IMR-90 (cell line): ENCODE results near the gene DBH. TPM values are rescaled to one million over a fixed set of nuclear protein-coding genes. Genes with fewer than 3 reads are reported as not detected.

Source experiments
- ATAC-seq: fragments of 200-7000 bp; cut with Tn5 transposase; 2 replicates; pipeline ENCODE4 v1.9.1; 2020; ENCODE audit warnings: low read depth, mild to moderate bottlenecking, moderate library complexity
- BruUV-seq: library from RNA; stranded (reverse); fragments of 400-500 nt; replicated peaks from 2 replicates; lab custom pipeline; 2021; lab: Mats Ljungman, UMichigan
- CTCF ChIA-PET: fragments of 300-600 bp; formaldehyde crosslinking; extraction: SDS; loops from one replicate; lab custom pipeline; 2021; ENCODE audit warnings: antibody characterized with exemption; lab: Yijun Ruan, JAX
- POLR2A ChIA-PET: fragments of 300-600 bp; sonication (Branson Sonifier 250); formaldehyde crosslinking; loops from one replicate; lab custom pipeline; 2022; ENCODE audit warnings: antibody characterized with exemption; ENCODE audit not compliant: unreplicated experiment; lab: Charles Lee
- DNase-seq: peaks from one replicate; pipeline ENCODE4 v3.0.0; 2013
- H2AFZ ChIP-seq: replicated peaks from 2 replicates; pipeline ENCODE3; 2013; ENCODE audit warnings: low read length, mild to moderate bottlenecking; ENCODE audit not compliant: poor library complexity
- H2AK5ac ChIP-seq: 2 replicates; pipeline ENCODE4 v1.6.1; 2013; ENCODE audit warnings: low read depth, low read length, inconsistent platforms
- H2AK9ac ChIP-seq: replicated peaks from 2 replicates; pipeline ENCODE3; 2013; ENCODE audit warnings: mild to moderate bottlenecking, low read depth, low read length, moderate library complexity; ENCODE audit not compliant: poor library complexity
- H2BK120ac ChIP-seq: 2 replicates; pipeline ENCODE4 v1.6.1; 2013; ENCODE audit warnings: low read depth, low read length, inconsistent platforms
- H2BK15ac ChIP-seq: 3 replicates; pipeline ENCODE4 v1.6.1; 2013; ENCODE audit warnings: low read depth, low read length, inconsistent platforms
- H2BK20ac ChIP-seq: 2 replicates; pipeline ENCODE4 v1.6.1; 2013; ENCODE audit warnings: low read depth, mild to moderate bottlenecking, inconsistent platforms, low read length, moderate library complexity
- H2BK5ac ChIP-seq: 2 replicates; pipeline ENCODE4 v1.6.1; 2013; ENCODE audit warnings: mild to moderate bottlenecking, low read depth, low read length, inconsistent platforms; ENCODE audit not compliant: poor library complexity, severe bottlenecking
- H3K14ac ChIP-seq: replicated peaks from 2 replicates; pipeline ENCODE4 v1.6.1; 2013; ENCODE audit warnings: low read depth, low read length, inconsistent platforms
- H3K18ac ChIP-seq: 2 replicates; pipeline ENCODE4 v1.6.1; 2013; ENCODE audit warnings: low read depth, low read length, control low read depth
- H3K23ac ChIP-seq: 2 replicates; pipeline ENCODE4 v1.6.1; 2013; ENCODE audit warnings: low read depth, low read length, inconsistent platforms
- H3K27ac ChIP-seq: 2 replicates; pipeline ENCODE4 v1.5.1; 2013; ENCODE audit warnings: mild to moderate bottlenecking, control low read depth, low read length; ENCODE audit not compliant: insufficient read depth
- H3K27me3 ChIP-seq: 2 replicates; pipeline ENCODE4 v1.6.1; 2013; ENCODE audit warnings: low read length; ENCODE audit not compliant: control insufficient read depth, insufficient read depth
- H3K36me3 ChIP-seq: 2 replicates; pipeline ENCODE4 v1.6.1; 2013; ENCODE audit warnings: low read length, mixed read lengths; ENCODE audit not compliant: control insufficient read depth, insufficient read depth
- H3K4ac ChIP-seq: 2 replicates; pipeline ENCODE4 v1.6.1; 2013; ENCODE audit warnings: low read depth, low read length, inconsistent platforms
- H3K4me1 ChIP-seq: 2 replicates; pipeline ENCODE4 v1.6.1; 2013; ENCODE audit warnings: low read length, mixed read lengths; ENCODE audit not compliant: control insufficient read depth, insufficient read depth
- H3K4me2 ChIP-seq: 2 replicates; pipeline ENCODE4 v1.6.1; 2013; ENCODE audit warnings: low read depth, mild to moderate bottlenecking, control low read depth, low read length, moderate library complexity
- H3K4me3 ChIP-seq: 2 replicates; pipeline ENCODE4 v1.5.1; 2013; ENCODE audit warnings: low read depth, mild to moderate bottlenecking, control low read depth, low read length, moderate library complexity; ENCODE audit not compliant: insufficient read depth
- H3K56ac ChIP-seq: 2 replicates; pipeline ENCODE4 v1.6.1; 2013; ENCODE audit warnings: low read length, inconsistent platforms; ENCODE audit not compliant: insufficient read depth; ENCODE audit errors: extremely low read depth
- H3K79me1 ChIP-seq, 2 experiments: 2 replicates each; pipeline ENCODE4 v1.6.1; 2013; ENCODE audit warnings: low read length in 2 of 2, inconsistent platforms in 1 of 2, low read depth in 1 of 2
- H3K9ac ChIP-seq: 2 replicates; pipeline ENCODE4 v1.6.1; 2013; ENCODE audit warnings: low read depth, low read length, control low read depth
- H3K9me1 ChIP-seq: 2 replicates; pipeline ENCODE4 v1.6.1; 2013; ENCODE audit warnings: low read length, inconsistent platforms; ENCODE audit not compliant: insufficient read depth
- H3K9me3 ChIP-seq: 2 replicates; pipeline ENCODE4 v1.6.1; 2013; ENCODE audit warnings: low read length; ENCODE audit not compliant: control insufficient read depth, insufficient read depth
- H4K20me1 ChIP-seq: 2 replicates; pipeline ENCODE4 v1.6.1; 2013; ENCODE audit warnings: low read length, inconsistent platforms; ENCODE audit not compliant: insufficient read depth
- H4K5ac ChIP-seq: 2 replicates; pipeline ENCODE4 v1.6.1; 2013; ENCODE audit warnings: mild to moderate bottlenecking, low read depth, low read length, control low read depth
- H4K8ac ChIP-seq, 2 experiments: 2 replicates each; pipeline ENCODE4 v1.6.1; 2013; ENCODE audit warnings: low read depth in 2 of 2, low read length in 2 of 2, control low read depth in 1 of 2, inconsistent platforms in 1 of 2
- H4K91ac ChIP-seq: 2 replicates; pipeline ENCODE4 v1.6.1; 2013; ENCODE audit warnings: low read depth, low read length, inconsistent platforms; ENCODE audit not compliant: insufficient read depth
- CEBPB ChIP-seq: IDR thresholded peaks from 2 replicates; pipeline ENCODE4 v1.6.1; 2012; ENCODE audit warnings: low read depth, low read length, improper control_type of control experiment
- CTCF ChIP-seq: conservative IDR thresholded peaks from 2 replicates; pipeline ENCODE4 v1.5.1; 2012; ENCODE audit warnings: mild to moderate bottlenecking, low read depth, low read length, improper control_type of control experiment
- MAZ ChIP-seq: IDR thresholded peaks from 2 replicates; pipeline ENCODE4 v1.6.1; 2012; ENCODE audit warnings: low read depth, mild to moderate bottlenecking, low read length, improper control_type of control experiment, moderate library complexity, borderline replicate concordance
- SMC3 ChIP-seq: fragments of 150-350 bp; IDR thresholded peaks from 2 replicates; pipeline ENCODE4 v1.6.1; 2016; ENCODE audit warnings: low read depth, mild to moderate bottlenecking, antibody characterized with exemption, low read length, moderate library complexity
- WGBS, 2 experiments: methylation state at CpG; one replicate each; pipeline versions ENCODE4 v1.1.5 to v1.1.7; 2013; ENCODE audit warnings: missing lambda C conversion rate in 2 of 2; ENCODE audit not compliant: insufficient read length in 1 of 2; ENCODE audit errors: extremely low coverage in 2 of 2; 5-methylcytosine and 5-hydroxymethylcytosine counted together
- dilution Hi-C: fragments of 300-500 bp; cut with HindIII; formaldehyde crosslinking; loops from one replicate; pipeline ENCODE4 v1.14.3; 2018; ENCODE audit warnings: low sequenced_read_pairs; ENCODE audit not compliant: unreplicated experiment
- in situ Hi-C: fragments of 300-500 bp; cut with MboI; formaldehyde crosslinking; loops from 3 replicates; pipeline ENCODE4 v1.14.3; 2019; ENCODE audit warnings: low sequenced_read_pairs, inconsistent platforms, mixed read lengths
- intact Hi-C: fragments of 100-400 bp; cut with micrococcal nuclease; formaldehyde crosslinking; loops from 2 replicates; pipeline ENCODE4 v1.10.0; 2022
- polyA plus RNA-seq, 3 experiments: library from polyadenylated mRNA; depleted of rRNA; stranded (reverse); fragments of >200 nt; gene quantifications; 2 replicates each; pipeline ENCODE4 v1.2.3, GENCODE V29; 2012; ENCODE audit warnings: low replicate concordance in 1 of 3
- total RNA-seq: library from RNA; depleted of rRNA; stranded (reverse); fragments of >200 nt; gene quantifications from 2 replicates; pipeline ENCODE4 v1.2.3, GENCODE V29; 2012

DBH gene
- total and polyA plus RNA-seq, 2 of the 4 experiments (the other 2 are of a cell fraction): not detected

GRCh38 chr9:133603135-133603927 is 32.8 kb upstream of the DBH start:
- no peak overlapping the region for H3K9ac ChIP-seq
- TF ChIP-seq MAZ (no peak), CEBPB (no peak), CTCF (no peak), SMC3 (no peak)
- no peak overlapping the region for H3K27ac ChIP-seq
- no peaks in the 10 kb centered on the region for H3K9me1 ChIP-seq
- H2AK9ac ChIP-seq: no peak overlapping the region
- ATAC-seq (no peak), DNase-seq (no peak)
- intact Hi-C loops: loop anchor here (10.0 kb wide), 1 partner anchor 121 kb away; no protein-coding TSS in a partner anchor
- H3K4me2 ChIP-seq: no peak overlapping the region
- in situ Hi-C loops: no loop called here
- WGBS, 2 experiments: 59% methylated on average over 2 of the region's 14 CpGs; no CpG with 5 or more reads in 1 of the 2 experiments
- H3K79me1 ChIP-seq: no peaks in the 10 kb centered on the region
- H3K9me3 ChIP-seq: peaks cover 4% of the 10 kb centered on the region; the same call in 1 of the 2 replicates
- POLR2A ChIA-PET: no interaction called here
- H3K14ac ChIP-seq: no peak overlapping the region
- H2BK15ac ChIP-seq: no peak overlapping the region
- H3K23ac ChIP-seq: no peak overlapping the region
- no peak overlapping the region for H3K4me3 ChIP-seq
- H2AFZ ChIP-seq: no peak overlapping the region
- no peak overlapping the region for H2BK120ac ChIP-seq
- H3K27me3 ChIP-seq: peaks cover 66% of the 10 kb centered on the region
- no peak overlapping the region for H4K91ac ChIP-seq
- no peak overlapping the region for H4K5ac ChIP-seq
- H2BK5ac ChIP-seq: no peak overlapping the region
- H2AK5ac ChIP-seq: no peak overlapping the region
- H4K8ac ChIP-seq: no peak overlapping the region
- H3K4me1 ChIP-seq: no peaks in the 10 kb centered on the region
- CTCF ChIA-PET: interaction anchor here (1.3 kb wide), 1 partner anchor 9 kb away, joined by 4 read pairs; no protein-coding TSS in a partner anchor
- H4K20me1 ChIP-seq: no peaks in the 10 kb centered on the region
- H3K4ac ChIP-seq: no peak overlapping the region
- H2BK20ac ChIP-seq: no peak overlapping the region
- H3K36me3 ChIP-seq: no peaks in the 10 kb centered on the region
- no TSS peak for BruUV-seq
- dilution Hi-C loops: no loop called here
- H3K18ac ChIP-seq: no peak overlapping the region
- no peak overlapping the region for H3K56ac ChIP-seq
